ENCODE results near the gene OTUB1. TPM values are rescaled to one million over a fixed set of nuclear protein-coding genes. Genes with fewer than 3 reads are reported as not detected.

Gene OTUB1
- total and polyA plus RNA-seq, 2 of the 4 experiments (the other 2 are of a cell fraction), result 69.0 to 168 TPM

GRCh38 chr11:63978551-63979239 is 7.5 kb upstream of the OTUB1 start (continued):
- no peak for TF ChIP-seq FOS (IDR thresholded peaks at IDR 0.05; ENCODE audit: low read depth, low read length)
- no peak for TF ChIP-seq NFE2L2 (IDR thresholded peaks at IDR 0.05; ENCODE audit: low read depth, low read length)
- no peak for TF ChIP-seq USF2 (IDR thresholded peaks at IDR 0.05; ENCODE audit: low read depth, low read length)
- no peak for TF ChIP-seq SMC3 (IDR thresholded peaks at IDR 0.05; ENCODE audit: low read depth, low read length)

GRCh38 chr11:63979426-63979825 is 6.8 kb upstream of the OTUB1 start:
- WGBS, 2 experiments (ENCODE audit: extremely low coverage in 2 of 2, insufficient read length in 1 of 2), result 88% methylated on average over 3 of the region's 5 CpGs; no CpG with 5 or more reads in 1 of the 2 experiments
- TF ChIP-seq SMC3 (IDR thresholded peaks at IDR 0.05; ENCODE audit: low read depth, low read length) (no peak), CEBPB (IDR thresholded peaks at IDR 0.05; ENCODE audit: low read depth, low read length) (no peak), MAFK (IDR thresholded peaks at IDR 0.05; ENCODE audit: low read depth, low read length) (no peak), CTCF (conservative IDR thresholded peaks at IDR 0.05; ENCODE audit: low read depth, low read length) (no peak), RFX5 (IDR thresholded peaks at IDR 0.05; ENCODE audit: low read depth, low read length) (no peak), MAZ (IDR thresholded peaks at IDR 0.05; ENCODE audit: borderline replicate concordance, low read depth, low read length) (no peak), USF2 (IDR thresholded peaks at IDR 0.05; ENCODE audit: low read depth, low read length) (no peak), ELK1 (IDR thresholded peaks at IDR 0.05; ENCODE audit: borderline replicate concordance, low read depth, low read length) (no peak), NFE2L2 (IDR thresholded peaks at IDR 0.05; ENCODE audit: low read depth, low read length) (no peak), RAD21 (IDR thresholded peaks at IDR 0.05; ENCODE audit: low read length) (no peak)

More at GRCh38 chr11:63979426-63979825, 6.8 kb upstream of the OTUB1 start:
- Histone ChIP-seq H3K4me1 (ENCODE audit: control insufficient read depth, insufficient read depth, low read length) (peaks cover 13% of the 10 kb centered on the region), H3K14ac (replicated peaks; ENCODE audit: low read depth, low read length) (no peak overlapping the region), H4K5ac (ENCODE audit: low read depth, low read length) (no peak overlapping the region), H2BK20ac (ENCODE audit: low read depth, low read length) (no peak overlapping the region), H2AK5ac (ENCODE audit: low read depth, low read length) (no peak overlapping the region), H3K27me3 (ENCODE audit: control insufficient read depth, insufficient read depth, low read length) (no peaks in the 10 kb centered on the region), H3K9me3 (ENCODE audit: control insufficient read depth, insufficient read depth, low read length) (no peaks in the 10 kb centered on the region), H2BK5ac (ENCODE audit: low read depth, low read length, poor library complexity, severe bottlenecking) (no peak overlapping the region), H2BK120ac (ENCODE audit: low read depth, low read length) (no peak overlapping the region), H3K27ac (ENCODE audit: insufficient read depth, low read length) (no peak overlapping the region), H3K9ac (ENCODE audit: low read depth, low read length) (no peak overlapping the region), H3K9me1 (ENCODE audit: insufficient read depth, low read length) (peaks cover 24% of the 10 kb centered on the region), H3K79me1 (ENCODE audit: low read depth in 1 of 2, low read length in 2 of 2) (peaks cover 16 to 62% of the 10 kb centered on the region in 2 experiments), H2AK9ac (replicated peaks; ENCODE audit: low read depth, low read length, poor library complexity) (no peak overlapping the region), H4K8ac (ENCODE audit: low read depth in 2 of 2, low read length in 2 of 2) (no peak overlapping the region), H4K20me1 (ENCODE audit: insufficient read depth, low read length) (peaks cover 18% of the 10 kb centered on the region), H3K4me2 (ENCODE audit: low read depth, low read length) (no peak overlapping the region), H3K4me3 (ENCODE audit: insufficient read depth, low read depth, low read length) (no peak overlapping the region), H3K18ac (ENCODE audit: low read depth, low read length) (no peak overlapping the region), H3K36me3 (ENCODE audit: control insufficient read depth, insufficient read depth, low read length) (peaks cover 11% of the 10 kb centered on the region; the same call in 1 of the 2 replicates), H3K4ac (ENCODE audit: low read depth, low read length) (no peak overlapping the region), H2AFZ (replicated peaks; ENCODE audit: low read length, poor library complexity) (no peak overlapping the region), H2BK15ac (ENCODE audit: low read depth, low read length) (no peak overlapping the region), H3K56ac (ENCODE audit: extremely low read depth, insufficient read depth, low read length) (no peak overlapping the region), H4K91ac (ENCODE audit: insufficient read depth, low read depth, low read length) (no peak overlapping the region), H3K23ac (ENCODE audit: low read depth, low read length) (no peak overlapping the region)
- in situ Hi-C loops (cut with MboI; ENCODE audit: low sequenced_read_pairs), result no loop called here
- DNase-seq, result no peak
- no TSS peak for BruUV-seq (replicated peaks)
- dilution Hi-C loops (cut with HindIII; ENCODE audit: low sequenced_read_pairs, unreplicated experiment), result no loop called here
- ChIA-PET POLR2A (ENCODE audit: unreplicated experiment) (no interaction called here), CTCF (no interaction called here)
- intact Hi-C loops (cut with micrococcal nuclease), result no loop called here
- ATAC-seq (ENCODE audit: low read depth), result no peak
